ENCODE data around the gene ELL.
A peak's percentile ranks its signal among the peaks of the same experiment; 100 is the strongest.

The ELL gene

GRCh38 chr19:18521692-18522123, at the start of gene ELL:
ELL (minus strand) TSS chr19:18522070; CDS start chr19:18522055, 15 bp downstream.
- TF ChIP-seq, protein P1, sequence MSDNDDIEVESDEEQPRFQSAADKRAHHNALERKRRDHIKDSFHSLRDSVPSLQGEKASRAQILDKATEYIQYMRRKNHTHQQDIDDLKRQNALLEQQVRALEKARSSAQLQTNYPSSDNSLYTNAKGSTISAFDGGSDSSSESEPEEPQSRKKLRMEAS (IDR thresholded peaks at IDR 0.05): 0 out of 2 replicates have a peak, but pooled peaks have one; percentile 47
- no peak for TF ChIP-seq RAD21 (IDR thresholded peaks at IDR 0.05; ENCODE audit: low read depth)
- no peak for TF ChIP-seq NFIC (IDR thresholded peaks at IDR 0.05)
- TF ChIP-seq REST (IDR thresholded peaks at IDR 0.05; ENCODE audit: low read depth): no peak
- TF ChIP-seq YY1 (IDR thresholded peaks at IDR 0.05; ENCODE audit: low read depth): peak; percentile 96
- no peak for TF ChIP-seq CREB1 (IDR thresholded peaks at IDR 0.05; ENCODE audit: low read depth)
- TF ChIP-seq TAF1 (IDR thresholded peaks at IDR 0.05; ENCODE audit: low read depth): peak; percentile 95
- peak; percentile 21; the same call in 1 of the 2 replicates for TF ChIP-seq EGR1 (IDR thresholded peaks at IDR 0.05)
- no peak; the same call in 1 of the 2 replicates for TF ChIP-seq TCF12 (IDR thresholded peaks at IDR 0.05; ENCODE audit: low read depth)
- TF ChIP-seq EP300 (IDR thresholded peaks at IDR 0.05; ENCODE audit: borderline replicate concordance): no peak
- TF ChIP-seq, protein P2, sequence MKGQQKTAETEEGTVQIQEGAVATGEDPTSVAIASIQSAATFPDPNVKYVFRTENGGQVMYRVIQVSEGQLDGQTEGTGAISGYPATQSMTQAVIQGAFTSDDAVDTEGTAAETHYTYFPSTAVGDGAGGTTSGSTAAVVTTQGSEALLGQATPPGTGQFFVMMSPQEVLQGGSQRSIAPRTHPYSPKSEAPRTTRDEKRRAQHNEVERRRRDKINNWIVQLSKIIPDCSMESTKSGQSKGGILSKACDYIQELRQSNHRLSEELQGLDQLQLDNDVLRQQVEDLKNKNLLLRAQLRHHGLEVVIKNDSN (IDR thresholded peaks at IDR 0.05): no peak
- no peak for TF ChIP-seq TEAD4 (IDR thresholded peaks at IDR 0.05)
- no peak for TF ChIP-seq CEBPB (IDR thresholded peaks at IDR 0.05)
- TF ChIP-seq ZBTB7A (IDR thresholded peaks at IDR 0.05; ENCODE audit: low read depth): peak; percentile 72; the same call in 1 of the 2 replicates
- TF ChIP-seq FOXM1 (IDR thresholded peaks at IDR 0.05; ENCODE audit: borderline replicate concordance, low read depth): no peak

GRCh38 chr19:18568367-18568766, 46.5 kb upstream of the ELL start:
- TF ChIP-seq EGR1 (IDR thresholded peaks at IDR 0.05) (no peak), NFIC (IDR thresholded peaks at IDR 0.05) (no peak), TAF1 (IDR thresholded peaks at IDR 0.05; ENCODE audit: low read depth) (no peak)
- TF ChIP-seq, protein P1 (IDR thresholded peaks at IDR 0.05): no peak

DNA sequence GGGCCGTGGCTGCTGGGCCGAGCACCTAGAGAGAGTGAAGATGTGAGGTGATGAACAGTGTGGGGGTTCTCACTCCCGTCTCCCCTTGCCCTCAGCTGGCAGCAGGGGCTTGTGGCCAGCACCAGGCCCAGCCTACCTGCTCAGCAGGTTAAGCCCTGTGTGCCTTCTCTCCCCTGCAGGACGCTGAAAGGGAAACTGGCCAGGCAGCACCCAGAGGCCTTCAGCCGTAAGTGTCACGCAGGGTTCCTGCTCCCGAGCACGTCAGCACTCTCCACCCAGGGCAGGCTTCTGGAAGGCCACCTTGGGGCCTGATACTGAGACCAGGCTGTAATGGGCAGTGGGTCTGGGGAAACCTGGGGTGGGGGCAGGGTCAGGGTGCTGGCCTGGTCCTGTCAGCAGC, 45.1 kb upstream of the ELL start:
- TF ChIP-seq RAD21 (IDR thresholded peaks at IDR 0.05; ENCODE audit: low read depth): no peak
- no peak for TF ChIP-seq REST (IDR thresholded peaks at IDR 0.05; ENCODE audit: low read depth)
- TF ChIP-seq, protein P1 (IDR thresholded peaks at IDR 0.05): no peak
- TF ChIP-seq TEAD4 (IDR thresholded peaks at IDR 0.05): no peak
- TF ChIP-seq EP300 (IDR thresholded peaks at IDR 0.05; ENCODE audit: borderline replicate concordance): no peak
- TF ChIP-seq TCF12 (IDR thresholded peaks at IDR 0.05; ENCODE audit: low read depth): no peak
- no peak for TF ChIP-seq CREB1 (IDR thresholded peaks at IDR 0.05; ENCODE audit: low read depth)
- TF ChIP-seq, protein P2 (IDR thresholded peaks at IDR 0.05): no peak
- TF ChIP-seq NFIC (IDR thresholded peaks at IDR 0.05): no peak

DNA sequence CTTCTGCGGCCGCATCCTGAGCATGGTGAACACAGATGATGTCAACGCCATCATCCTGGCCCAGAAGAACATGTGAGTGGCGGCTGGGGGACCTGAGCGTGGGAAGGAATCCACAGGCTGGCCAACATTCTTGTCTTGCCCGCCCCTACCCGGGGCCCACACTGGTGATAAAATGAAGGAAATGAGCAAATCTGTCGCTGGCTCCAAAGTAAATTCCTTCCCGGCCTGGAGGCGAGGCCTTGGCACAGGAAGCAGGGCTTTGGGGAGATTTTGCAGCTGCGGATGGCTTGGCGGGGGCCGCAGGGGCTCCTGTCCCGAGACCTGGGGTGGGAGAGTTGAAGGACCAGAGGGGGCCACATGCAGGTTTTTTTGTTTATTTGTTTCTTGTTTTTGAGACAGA, 40.2 kb upstream of the ELL start:
- TF ChIP-seq, protein P2 (IDR thresholded peaks at IDR 0.05): no peak
- no peak for TF ChIP-seq CREB1 (IDR thresholded peaks at IDR 0.05; ENCODE audit: low read depth)
- no peak for TF ChIP-seq TAF1 (IDR thresholded peaks at IDR 0.05; ENCODE audit: low read depth)
- TF ChIP-seq EP300 (IDR thresholded peaks at IDR 0.05; ENCODE audit: borderline replicate concordance): no peak
- no peak for TF ChIP-seq YY1 (IDR thresholded peaks at IDR 0.05; ENCODE audit: low read depth)
- no peak for TF ChIP-seq ZBTB7A (IDR thresholded peaks at IDR 0.05; ENCODE audit: low read depth)
- no peak for TF ChIP-seq FOXM1 (IDR thresholded peaks at IDR 0.05; ENCODE audit: borderline replicate concordance, low read depth)
- TF ChIP-seq, protein P1 (IDR thresholded peaks at IDR 0.05): no peak
- no peak for TF ChIP-seq TEAD4 (IDR thresholded peaks at IDR 0.05)
- no peak for TF ChIP-seq RAD21 (IDR thresholded peaks at IDR 0.05; ENCODE audit: low read depth)
- TF ChIP-seq NFIC (IDR thresholded peaks at IDR 0.05): no peak

DNA sequence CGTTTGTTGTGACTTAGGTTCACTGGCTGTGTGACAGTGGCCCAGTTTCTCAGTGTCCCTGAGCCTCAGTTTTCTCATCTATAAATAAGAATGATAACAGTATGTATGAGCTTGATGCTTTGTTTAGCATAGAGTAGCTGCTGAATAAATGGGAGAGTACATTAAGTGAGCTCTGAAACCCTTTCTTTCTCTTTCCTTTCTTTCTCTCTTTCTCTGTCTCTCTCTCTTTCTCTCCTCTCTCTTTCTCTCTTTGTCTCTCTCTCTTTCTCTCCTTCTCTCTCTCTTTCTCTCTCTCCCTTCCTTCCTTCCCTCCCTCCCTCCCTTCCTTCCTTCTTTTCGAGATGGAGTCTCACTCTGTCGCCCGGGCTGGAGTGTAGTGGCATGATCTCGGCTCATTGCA, 37.8 kb upstream of the ELL start:
- TF ChIP-seq ZBTB7A (IDR thresholded peaks at IDR 0.05; ENCODE audit: low read depth) (no peak), TCF12 (IDR thresholded peaks at IDR 0.05; ENCODE audit: low read depth) (no peak), REST (IDR thresholded peaks at IDR 0.05; ENCODE audit: low read depth) (no peak), EP300 (IDR thresholded peaks at IDR 0.05; ENCODE audit: borderline replicate concordance) (no peak), FOXM1 (IDR thresholded peaks at IDR 0.05; ENCODE audit: borderline replicate concordance, low read depth) (no peak), CREB1 (IDR thresholded peaks at IDR 0.05; ENCODE audit: low read depth) (no peak)
- TF ChIP-seq, protein P2 (IDR thresholded peaks at IDR 0.05): no peak

Measured in Ishikawa (cell line).